Keratinocyte (primary cell): ENCODE measurements around the gene ABCB9. TPM values are rescaled to one million over a fixed set of nuclear protein-coding genes. Genes with fewer than 3 reads are reported as not detected.

Source experiments
- DNase-seq: peaks from one replicate; pipeline ENCODE4 v3.0.0-alpha.2; 2011; ENCODE audit warnings: low read depth, missing footprints, low spot score
- FAIRE-seq: peaks from 2 replicates; lab custom pipeline; 2011; peaks lifted over from hg19 to GRCh38; lab: Jason Lieb, UNC
- H2AFZ ChIP-seq: 2 replicates; pipeline ENCODE4 v1.6.0; 2012; ENCODE audit warnings: low read length, control low read depth, inconsistent platforms; ENCODE audit not compliant: control insufficient read depth
- H3K27ac ChIP-seq: 2 replicates; pipeline ENCODE4 v1.5.1; 2011; ENCODE audit warnings: low read length; ENCODE audit not compliant: control insufficient read depth, insufficient read depth
- H3K27me3 ChIP-seq: 3 replicates; pipeline ENCODE4 v1.6.0; 2011; ENCODE audit warnings: low read length; ENCODE audit not compliant: control insufficient read depth, insufficient read depth; ENCODE audit errors: extremely low read depth
- H3K36me3 ChIP-seq, 2 experiments: 2 replicates in 1 of 2; 3 replicates in 1 of 2; pipeline ENCODE4 v1.5.1; 2011; ENCODE audit warnings: low read length in 2 of 2, mild to moderate bottlenecking in 1 of 2; ENCODE audit not compliant: control insufficient read depth in 2 of 2, insufficient read depth in 2 of 2; ENCODE audit errors: extremely low read depth in 1 of 2
- H3K4me1 ChIP-seq: 3 replicates; pipeline ENCODE4 v1.5.1; 2011; ENCODE audit warnings: low read length; ENCODE audit not compliant: control insufficient read depth, insufficient read depth; ENCODE audit errors: extremely low read depth
- H3K4me2 ChIP-seq: 3 replicates; pipeline ENCODE4 v1.6.0; 2011; ENCODE audit warnings: low read depth, low read length; ENCODE audit not compliant: control insufficient read depth, insufficient read depth; ENCODE audit errors: extremely low read depth
- H3K4me3 ChIP-seq, 3 experiments: fragments of 200-600 bp in 1 of 3; sonication (generic) in 1 of 3; 2 replicates in 2 of 3; 3 replicates in 1 of 3; pipeline ENCODE4 v1.5.1; 2011 to 2016; ENCODE audit warnings: low read length in 3 of 3, mild to moderate bottlenecking in 3 of 3, control low read depth in 2 of 3, inconsistent platforms in 1 of 3, low read depth in 1 of 3, mixed read lengths in 1 of 3, mixed run types in 1 of 3, moderate library complexity in 1 of 3; ENCODE audit not compliant: control insufficient read depth in 2 of 3, insufficient read depth in 2 of 3; ENCODE audit errors: extremely low read depth in 1 of 3
- H3K79me2 ChIP-seq: 2 replicates; pipeline ENCODE4 v1.6.0; 2012; ENCODE audit warnings: low read length; ENCODE audit not compliant: control insufficient read depth, insufficient read depth
- H3K9ac ChIP-seq: 3 replicates; pipeline ENCODE4 v1.6.0; 2011; ENCODE audit warnings: low read length; ENCODE audit not compliant: control insufficient read depth, insufficient read depth; ENCODE audit errors: extremely low read depth
- H3K9me1 ChIP-seq: 3 replicates; pipeline ENCODE4 v1.6.0; 2011; ENCODE audit warnings: low read length; ENCODE audit not compliant: control insufficient read depth, insufficient read depth; ENCODE audit errors: extremely low read depth
- H3K9me3 ChIP-seq: 2 replicates; pipeline ENCODE4 v1.5.1; 2012; ENCODE audit warnings: low read depth, low read length; ENCODE audit not compliant: control insufficient read depth
- H4K20me1 ChIP-seq: 3 replicates; pipeline ENCODE4 v1.6.0; 2011; ENCODE audit warnings: low read length; ENCODE audit not compliant: control insufficient read depth, insufficient read depth; ENCODE audit errors: extremely low read depth
- EZH2 ChIP-seq: IDR thresholded peaks from one replicate; pipeline ENCODE4 v1.6.1; 2012; ENCODE audit warnings: inconsistent platforms, mild to moderate bottlenecking, low read length, moderate library complexity
- dilution Hi-C: fragments of 300-500 bp; cut with MboI; formaldehyde crosslinking; loops from one replicate; pipeline ENCODE4 v1.7.0; 2020; ENCODE audit warnings: low sequenced_read_pairs; ENCODE audit not compliant: extremely low pct_ligation_motif_present
- polyA plus RNA-seq, 5 experiments: library from polyadenylated mRNA; depleted of rRNA in 3 of 5; stranded (reverse) in 3 of 5; stranded (forward) in 1 of 5; unstranded in 1 of 5; fragments of >200 nt; gene quantifications; 1 replicate in 1 of 5; 2 replicates in 3 of 5; 3 replicates in 1 of 5; pipeline versions ENCODE4 v1.2.1 to v1.2.3, GENCODE V29; 2011 to 2012; ENCODE audit warnings: missing spikeins in 2 of 5, low read depth in 1 of 5, low replicate concordance in 1 of 5
- TF ChIP-seq, protein P1 (sequence below), 3 experiments: IDR thresholded peaks in 1 of 3; conservative IDR thresholded peaks in 1 of 3; optimal IDR thresholded peaks in 1 of 3; 2 replicates in 2 of 3; 3 replicates in 1 of 3; pipeline versions ENCODE3 to v1.5.1; 2011; ENCODE audit warnings: low read length in 3 of 3, mild to moderate bottlenecking in 3 of 3, moderate library complexity in 2 of 3, control low read depth in 1 of 3, inconsistent platforms in 1 of 3; ENCODE audit not compliant: insufficient read depth in 2 of 3; ENCODE audit errors: extremely low read depth in 1 of 3

ABCB9 gene
- polyA plus RNA-seq, 1 donor (not counting 4 experiments of a cell fraction or from before 2014, with no cell fraction given), result 4.0 TPM

DNA sequence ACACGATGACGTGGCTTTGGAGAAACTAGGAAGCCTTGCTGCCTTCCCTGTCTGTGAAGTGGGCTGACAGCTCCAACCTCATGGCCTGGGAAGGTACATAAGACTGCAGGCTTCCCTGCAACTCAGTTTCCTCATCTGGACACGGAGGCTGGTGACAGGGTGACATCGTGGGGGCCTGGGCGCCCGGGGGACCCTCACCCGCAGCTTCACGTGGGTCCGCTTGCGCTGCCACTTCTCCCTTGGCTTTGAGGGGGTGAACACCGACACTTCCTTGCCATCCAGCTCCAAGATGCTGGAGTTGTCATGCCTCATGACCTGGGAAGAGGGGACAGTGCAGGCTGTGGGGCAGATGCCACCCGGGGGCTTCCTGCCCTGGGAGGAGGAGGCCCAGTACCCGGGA, 21.8 kb upstream of the ABCB9 start:
- no peak for FAIRE-seq
- Histone ChIP-seq H3K36me3 (peaks cover 5 to 8% of the 10 kb centered on the region in 2 experiments), H3K9me3 (no peaks in the 10 kb centered on the region), H3K79me2 (peaks cover 4% of the 10 kb centered on the region), H3K4me1 (no peaks in the 10 kb centered on the region), H2AFZ (no peak overlapping the region), H3K4me2 (no peak overlapping the region), H3K9ac (no peak overlapping the region), H3K4me3 (no peak overlapping the region), H3K27ac (no peak overlapping the region), H3K9me1 (no peaks in the 10 kb centered on the region), H4K20me1 (no peaks in the 10 kb centered on the region), H3K27me3 (no peaks in the 10 kb centered on the region)
- no peak for DNase-seq
- dilution Hi-C loops, result no loop called here
- TF ChIP-seq EZH2, result no peak
- TF ChIP-seq, protein P1, sequence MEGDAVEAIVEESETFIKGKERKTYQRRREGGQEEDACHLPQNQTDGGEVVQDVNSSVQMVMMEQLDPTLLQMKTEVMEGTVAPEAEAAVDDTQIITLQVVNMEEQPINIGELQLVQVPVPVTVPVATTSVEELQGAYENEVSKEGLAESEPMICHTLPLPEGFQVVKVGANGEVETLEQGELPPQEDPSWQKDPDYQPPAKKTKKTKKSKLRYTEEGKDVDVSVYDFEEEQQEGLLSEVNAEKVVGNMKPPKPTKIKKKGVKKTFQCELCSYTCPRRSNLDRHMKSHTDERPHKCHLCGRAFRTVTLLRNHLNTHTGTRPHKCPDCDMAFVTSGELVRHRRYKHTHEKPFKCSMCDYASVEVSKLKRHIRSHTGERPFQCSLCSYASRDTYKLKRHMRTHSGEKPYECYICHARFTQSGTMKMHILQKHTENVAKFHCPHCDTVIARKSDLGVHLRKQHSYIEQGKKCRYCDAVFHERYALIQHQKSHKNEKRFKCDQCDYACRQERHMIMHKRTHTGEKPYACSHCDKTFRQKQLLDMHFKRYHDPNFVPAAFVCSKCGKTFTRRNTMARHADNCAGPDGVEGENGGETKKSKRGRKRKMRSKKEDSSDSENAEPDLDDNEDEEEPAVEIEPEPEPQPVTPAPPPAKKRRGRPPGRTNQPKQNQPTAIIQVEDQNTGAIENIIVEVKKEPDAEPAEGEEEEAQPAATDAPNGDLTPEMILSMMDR (optimal IDR thresholded peaks at IDR 0.05 in 1 of 3, IDR thresholded peaks at IDR 0.05 in 1 of 3, conservative IDR thresholded peaks at IDR 0.05 in 1 of 3; ENCODE audit: extremely low read depth in 1 of 3, insufficient read depth in 2 of 3, low read length in 3 of 3), result no peak

DNA sequence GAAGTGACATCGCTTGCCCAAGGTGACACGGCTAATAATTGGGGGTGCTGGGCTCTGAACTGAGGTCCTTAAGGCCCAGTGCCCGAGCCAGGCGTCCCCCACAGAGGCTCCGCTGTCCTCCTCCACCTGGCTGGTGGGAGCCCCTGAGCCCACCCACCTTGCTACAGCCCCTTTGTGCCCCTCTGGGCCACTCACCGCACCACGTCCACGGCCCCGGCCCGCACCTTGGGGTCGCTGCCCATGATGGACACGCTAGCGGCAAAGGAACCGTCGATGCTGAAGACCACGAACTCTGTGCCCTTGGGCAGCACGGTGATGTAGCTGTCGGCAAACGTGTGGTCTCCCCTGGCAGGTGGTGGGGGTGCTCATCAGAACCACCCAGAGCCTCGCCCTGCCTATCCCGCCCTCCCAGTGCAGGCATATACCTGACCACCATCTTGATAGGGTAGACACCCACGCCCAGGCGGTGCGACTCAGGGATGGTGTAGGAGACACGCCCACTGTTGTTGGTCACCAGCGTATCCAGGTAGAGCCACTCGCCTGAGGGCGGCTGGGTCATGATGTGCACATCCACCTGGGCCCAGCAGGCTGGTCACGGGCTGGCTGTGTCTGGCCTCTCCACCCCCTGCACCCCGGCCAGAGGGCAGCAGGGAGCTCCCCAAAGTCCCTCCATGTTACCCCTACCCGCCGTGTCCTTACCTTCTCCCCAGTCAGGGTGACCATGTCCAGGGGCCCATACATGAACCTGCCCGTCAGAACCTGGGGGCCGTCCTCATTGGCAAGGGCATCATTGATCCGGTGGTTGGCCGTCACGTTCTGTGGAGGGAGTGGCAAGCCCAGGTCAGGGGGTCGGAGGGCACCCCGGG, 21.1 kb upstream of the ABCB9 start:
- Histone ChIP-seq H4K20me1 (no peaks in the 10 kb centered on the region), H3K79me2 (peaks cover 9% of the 10 kb centered on the region), H3K27ac (no peak overlapping the region), H3K4me3 (no peak overlapping the region), H3K9me1 (no peaks in the 10 kb centered on the region), H3K27me3 (no peaks in the 10 kb centered on the region), H3K9me3 (no peaks in the 10 kb centered on the region), H3K9ac (no peak overlapping the region), H3K36me3 (peaks cover 9 to 10% of the 10 kb centered on the region in 2 experiments), H3K4me1 (peaks cover under 1% of the 10 kb centered on the region), H3K4me2 (no peak overlapping the region), H2AFZ (no peak overlapping the region)
- dilution Hi-C loops, result no loop called here
- TF ChIP-seq, protein P1 (optimal IDR thresholded peaks at IDR 0.05 in 1 of 3, IDR thresholded peaks at IDR 0.05 in 1 of 3, conservative IDR thresholded peaks at IDR 0.05 in 1 of 3; ENCODE audit: extremely low read depth in 1 of 3, insufficient read depth in 2 of 3, low read length in 3 of 3), result no peak
- DNase-seq, result no peak
- no peak for FAIRE-seq
